Measurements from ENCODE around the gene AKAP6. TPM values are rescaled to one million over a fixed set of nuclear protein-coding genes. Genes with fewer than 3 reads are reported as not detected.
A peak's percentile ranks its signal among the peaks of the same experiment; 100 is the strongest.

The AKAP6 gene
- total RNA-seq, 1 experiment from 2014 or later = 2.3 TPM

GRCh38 chr14:32313844-32314376 lies 15.2 kb upstream of the AKAP6 start:
- no peak overlapping the region for H3K4me3 Mint-ChIP-seq (ENCODE audit: unreplicated experiment)
- H3K27me3 Mint-ChIP-seq (ENCODE audit: insufficient read depth, unreplicated experiment) = no peaks in the 10 kb centered on the region
- CTCF ChIA-PET = interaction anchor here (0.8 kb wide), 2 partner anchors 156 to 170 kb away, joined by 3 read pairs; no protein-coding TSS in a partner anchor
- DNase-seq (ENCODE audit: unreplicated experiment) = no peak
- POLR2A ChIA-PET = no interaction called here
- no peak for TF ChIP-seq CTCF (IDR thresholded peaks at IDR 0.05; ENCODE audit: unreplicated experiment)
- BruUV-seq (replicated peaks) = no TSS peak
- no peak overlapping the region for H3K27ac Mint-ChIP-seq (ENCODE audit: low read depth, unreplicated experiment)
- H3K9me3 Mint-ChIP-seq (ENCODE audit: unreplicated experiment) = no peaks in the 10 kb centered on the region
- no peaks in the 10 kb centered on the region for H3K4me1 Mint-ChIP-seq (ENCODE audit: insufficient read depth, unreplicated experiment)
- no peaks in the 10 kb centered on the region for H3K36me3 Mint-ChIP-seq (ENCODE audit: insufficient read depth, unreplicated experiment)
- intact Hi-C loops (cut with micrococcal nuclease) = no loop called here

GRCh38 chr14:32318087-32318795 lies 10.9 kb upstream of the AKAP6 start:
- ChIA-PET POLR2A (no interaction called here), CTCF (interaction anchor here (0.5 to 1.6 kb wide), 2 partner anchors 59 to 967 kb away, joined by 3 read pairs; no protein-coding TSS in a partner anchor)
- Mint-ChIP-seq H3K4me1 (ENCODE audit: insufficient read depth, unreplicated experiment) (no peaks in the 10 kb centered on the region), H3K9me3 (ENCODE audit: unreplicated experiment) (no peaks in the 10 kb centered on the region), H3K27me3 (ENCODE audit: insufficient read depth, unreplicated experiment) (no peaks in the 10 kb centered on the region), H3K27ac (ENCODE audit: low read depth, unreplicated experiment) (no peak overlapping the region), H3K36me3 (ENCODE audit: insufficient read depth, unreplicated experiment) (no peaks in the 10 kb centered on the region), H3K4me3 (ENCODE audit: unreplicated experiment) (no peak overlapping the region)
- DNase-seq (ENCODE audit: unreplicated experiment) = no peak
- intact Hi-C loops (cut with micrococcal nuclease) = no loop called here
- BruUV-seq (replicated peaks) = no TSS peak
- TF ChIP-seq CTCF (IDR thresholded peaks at IDR 0.05; ENCODE audit: unreplicated experiment) = no peak

GRCh38 chr14:32319368-32320049 lies 9.6 kb upstream of the AKAP6 start:
- BruUV-seq (replicated peaks) = no TSS peak

More at GRCh38 chr14:32319368-32320049, 9.6 kb upstream of the AKAP6 start:
- no peaks in the 10 kb centered on the region for H3K27me3 Mint-ChIP-seq (ENCODE audit: insufficient read depth, unreplicated experiment)
- no peaks in the 10 kb centered on the region for H3K36me3 Mint-ChIP-seq (ENCODE audit: insufficient read depth, unreplicated experiment)
- H3K4me1 Mint-ChIP-seq (ENCODE audit: insufficient read depth, unreplicated experiment) = no peaks in the 10 kb centered on the region
- intact Hi-C loops (cut with micrococcal nuclease) = no loop called here
- H3K4me3 Mint-ChIP-seq (ENCODE audit: unreplicated experiment) = no peak overlapping the region
- TF ChIP-seq CTCF (IDR thresholded peaks at IDR 0.05; ENCODE audit: unreplicated experiment) = no peak
- H3K27ac Mint-ChIP-seq (ENCODE audit: low read depth, unreplicated experiment) = no peak overlapping the region
- ChIA-PET POLR2A (interaction anchor here (1.1 to 2.4 kb wide), 3 partner anchors 22 to 154 kb away, joined by 4 to 7 read pairs (median 5); no protein-coding TSS in a partner anchor), CTCF (interaction anchor here (0.6 to 1.6 kb wide), 4 partner anchors 18 to 873 kb away, joined by 3 to 6 read pairs (median 4); no protein-coding TSS in a partner anchor)
- peak; percentile 69 for DNase-seq (ENCODE audit: unreplicated experiment)
- no peaks in the 10 kb centered on the region for H3K9me3 Mint-ChIP-seq (ENCODE audit: unreplicated experiment)
